ENCODE results near the gene OVCA2.
A peak's percentile ranks its signal among the peaks of the same experiment; 100 is the strongest.

OVCA2 gene

GRCh38 chr17:2051933-2052559 lies 10.2 kb downstream of the OVCA2 start:
- TF ChIP-seq, protein P1, sequence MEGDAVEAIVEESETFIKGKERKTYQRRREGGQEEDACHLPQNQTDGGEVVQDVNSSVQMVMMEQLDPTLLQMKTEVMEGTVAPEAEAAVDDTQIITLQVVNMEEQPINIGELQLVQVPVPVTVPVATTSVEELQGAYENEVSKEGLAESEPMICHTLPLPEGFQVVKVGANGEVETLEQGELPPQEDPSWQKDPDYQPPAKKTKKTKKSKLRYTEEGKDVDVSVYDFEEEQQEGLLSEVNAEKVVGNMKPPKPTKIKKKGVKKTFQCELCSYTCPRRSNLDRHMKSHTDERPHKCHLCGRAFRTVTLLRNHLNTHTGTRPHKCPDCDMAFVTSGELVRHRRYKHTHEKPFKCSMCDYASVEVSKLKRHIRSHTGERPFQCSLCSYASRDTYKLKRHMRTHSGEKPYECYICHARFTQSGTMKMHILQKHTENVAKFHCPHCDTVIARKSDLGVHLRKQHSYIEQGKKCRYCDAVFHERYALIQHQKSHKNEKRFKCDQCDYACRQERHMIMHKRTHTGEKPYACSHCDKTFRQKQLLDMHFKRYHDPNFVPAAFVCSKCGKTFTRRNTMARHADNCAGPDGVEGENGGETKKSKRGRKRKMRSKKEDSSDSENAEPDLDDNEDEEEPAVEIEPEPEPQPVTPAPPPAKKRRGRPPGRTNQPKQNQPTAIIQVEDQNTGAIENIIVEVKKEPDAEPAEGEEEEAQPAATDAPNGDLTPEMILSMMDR (IDR thresholded peaks at IDR 0.05; ENCODE audit: low read depth, low read length, missing control alignments), result no peak
- no peak overlapping the region for H3K27ac ChIP-seq
- H3K27me3 ChIP-seq (replicated peaks), result no peaks in the 10 kb centered on the region
- no peak for DNase-seq
- no peak overlapping the region for H3K4me3 ChIP-seq (ENCODE audit: low read depth, low read length)
- peaks cover 9% of the 10 kb centered on the region for H3K36me3 ChIP-seq (replicated peaks)
- in situ Hi-C loops (cut with HindIII; ENCODE audit: low pct_ligation_motif_present, low sequenced_read_pairs), result no loop called here

- Histone ChIP-seq H3K36me3 (replicated peaks) (peaks cover 25% of the 10 kb centered on the region), H3K4me3 (ENCODE audit: low read depth, low read length) (peak overlapping the region; percentile 70), H3K27me3 (replicated peaks) (no peaks in the 10 kb centered on the region), H3K27ac (peak overlapping the region; percentile 88)
- no peak for DNase-seq
- TF ChIP-seq, protein P1 (IDR thresholded peaks at IDR 0.05; ENCODE audit: low read depth, low read length, missing control alignments), result peak; percentile 70
- in situ Hi-C loops (cut with HindIII; ENCODE audit: low pct_ligation_motif_present, low sequenced_read_pairs), result no loop called here
Observed at GRCh38 chr17:2053380-2054261, 11.8 kb downstream of the OVCA2 start.

GRCh38 chr17:2054262-2054511 lies 12.4 kb downstream of the OVCA2 start:
- Histone ChIP-seq H3K36me3 (replicated peaks) (peaks cover 31% of the 10 kb centered on the region), H3K27me3 (replicated peaks) (no peaks in the 10 kb centered on the region), H3K27ac (peak overlapping the region; percentile 88), H3K4me3 (ENCODE audit: low read depth, low read length) (peak overlapping the region; percentile 70)
- DNase-seq, result no peak
- TF ChIP-seq, protein P1 (IDR thresholded peaks at IDR 0.05; ENCODE audit: low read depth, low read length, missing control alignments), result no peak
- in situ Hi-C loops (cut with HindIII; ENCODE audit: low pct_ligation_motif_present, low sequenced_read_pairs), result no loop called here

DNA sequence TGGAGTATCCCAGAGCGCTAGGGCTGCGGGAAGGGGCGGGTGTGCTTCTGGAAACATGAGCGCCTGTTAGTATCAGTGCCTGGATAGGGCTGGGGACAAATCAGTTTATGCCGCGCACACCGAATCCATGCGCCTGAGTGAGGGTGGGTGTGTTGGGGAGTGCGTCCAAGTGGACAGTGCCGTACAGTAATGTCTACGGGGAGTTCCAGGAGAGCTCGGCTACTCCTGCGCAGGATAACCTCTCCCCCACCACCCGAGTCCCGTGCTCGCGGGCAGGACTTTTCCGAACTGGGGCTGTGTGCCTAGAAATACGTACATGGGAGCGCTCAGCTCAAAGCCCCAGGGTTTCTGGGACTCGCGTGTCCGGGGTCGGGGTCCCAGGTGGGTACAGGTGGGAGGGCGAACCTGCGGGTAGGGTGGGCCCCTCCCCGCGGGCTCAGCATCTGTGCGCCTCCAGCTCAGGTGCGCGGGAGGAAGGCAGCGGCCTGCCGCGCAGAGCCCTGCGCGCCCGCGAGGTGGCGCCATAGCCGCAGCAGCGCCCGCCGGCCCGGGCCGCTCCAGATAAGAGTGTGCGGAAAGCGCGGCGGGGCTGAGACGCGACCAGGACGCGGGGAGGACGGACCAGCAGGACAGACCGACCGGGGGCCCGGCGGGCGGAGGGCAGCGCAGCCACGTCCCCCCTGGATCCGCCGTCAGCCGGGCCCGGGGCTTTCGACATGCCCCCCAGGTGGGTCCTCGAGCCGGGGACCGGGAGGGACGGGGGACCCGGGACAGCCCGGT lies 12.9 kb downstream of the OVCA2 start, which contains the start of gene HIC1:
TSS of gene HIC1 (plus strand) at position 592 of the 780 bp plus-strand sequence. CDS start 1,588 bp downstream, outside the sequence.
- no peaks in the 10 kb centered on the region for H3K27me3 ChIP-seq (replicated peaks)
- in situ Hi-C loops (cut with HindIII; ENCODE audit: low pct_ligation_motif_present, low sequenced_read_pairs), result no loop called here

More for the DNA sequence above, 12.9 kb downstream of the OVCA2 start, which contains the start of gene HIC1:
- no peak for DNase-seq
- TF ChIP-seq, protein P1 (IDR thresholded peaks at IDR 0.05; ENCODE audit: low read depth, low read length, missing control alignments), result peak; percentile 50
- peak within 1 kb of the TSS; percentile 70 for H3K4me3 ChIP-seq (ENCODE audit: low read depth, low read length)
- H3K36me3 ChIP-seq (replicated peaks), result peaks cover 36% of the 10 kb centered on the region
- peak within 1 kb of the TSS; percentile 88 for H3K27ac ChIP-seq

All from brain microvascular endothelial cell (primary cell).